ENCODE data around the gene LIN37. TPM values are rescaled to one million over a fixed set of nuclear protein-coding genes. Genes with fewer than 3 reads are reported as not detected.

The LIN37 gene
- total RNA-seq, 1 donor from 2014 or later: 9.0 TPM

DNA sequence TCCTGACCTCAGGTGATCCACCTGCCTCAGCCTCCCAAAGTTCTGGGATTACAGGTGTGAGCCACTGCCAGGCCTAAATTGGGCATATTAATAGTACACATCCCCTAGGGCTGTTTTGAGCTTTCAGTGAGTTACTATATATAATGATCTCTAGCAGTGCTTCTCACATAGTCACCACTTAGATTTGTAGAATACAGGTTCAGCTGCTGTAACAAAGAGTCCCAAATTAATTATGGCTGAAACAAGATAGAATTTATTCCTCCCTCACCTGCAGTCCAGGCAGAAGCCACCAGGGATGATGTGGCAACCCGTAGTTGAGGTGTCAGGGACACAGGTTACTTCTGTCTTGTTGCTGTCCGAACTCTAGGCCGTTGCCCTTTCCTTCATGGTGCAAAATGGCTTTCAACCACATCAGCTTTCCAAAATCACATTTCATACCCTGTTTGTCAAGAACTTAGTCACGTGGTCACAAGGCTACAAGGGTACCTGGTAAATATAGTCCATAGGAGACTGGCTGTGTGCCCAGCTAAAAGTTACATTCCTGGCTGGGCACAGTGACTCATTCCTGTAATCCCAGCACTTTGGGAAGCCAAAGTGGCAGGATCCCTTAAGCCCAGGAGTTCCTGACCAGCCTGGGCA, 12.5 kb downstream of the LIN37 start:
- no peak overlapping the region for H3K27ac Mint-ChIP-seq (ENCODE audit: unreplicated experiment)
- TF ChIP-seq, protein P1, sequence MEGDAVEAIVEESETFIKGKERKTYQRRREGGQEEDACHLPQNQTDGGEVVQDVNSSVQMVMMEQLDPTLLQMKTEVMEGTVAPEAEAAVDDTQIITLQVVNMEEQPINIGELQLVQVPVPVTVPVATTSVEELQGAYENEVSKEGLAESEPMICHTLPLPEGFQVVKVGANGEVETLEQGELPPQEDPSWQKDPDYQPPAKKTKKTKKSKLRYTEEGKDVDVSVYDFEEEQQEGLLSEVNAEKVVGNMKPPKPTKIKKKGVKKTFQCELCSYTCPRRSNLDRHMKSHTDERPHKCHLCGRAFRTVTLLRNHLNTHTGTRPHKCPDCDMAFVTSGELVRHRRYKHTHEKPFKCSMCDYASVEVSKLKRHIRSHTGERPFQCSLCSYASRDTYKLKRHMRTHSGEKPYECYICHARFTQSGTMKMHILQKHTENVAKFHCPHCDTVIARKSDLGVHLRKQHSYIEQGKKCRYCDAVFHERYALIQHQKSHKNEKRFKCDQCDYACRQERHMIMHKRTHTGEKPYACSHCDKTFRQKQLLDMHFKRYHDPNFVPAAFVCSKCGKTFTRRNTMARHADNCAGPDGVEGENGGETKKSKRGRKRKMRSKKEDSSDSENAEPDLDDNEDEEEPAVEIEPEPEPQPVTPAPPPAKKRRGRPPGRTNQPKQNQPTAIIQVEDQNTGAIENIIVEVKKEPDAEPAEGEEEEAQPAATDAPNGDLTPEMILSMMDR (IDR thresholded peaks at IDR 0.05; ENCODE audit: unreplicated experiment): no peak
- peaks cover 14% of the 10 kb centered on the region for H3K4me1 Mint-ChIP-seq (ENCODE audit: unreplicated experiment)
- H3K27me3 Mint-ChIP-seq (ENCODE audit: unreplicated experiment): peaks cover 19% of the 10 kb centered on the region
- H3K9me3 Mint-ChIP-seq (ENCODE audit: unreplicated experiment): no peaks in the 10 kb centered on the region
- H3K36me3 Mint-ChIP-seq (ENCODE audit: low read depth, unreplicated experiment): no peaks in the 10 kb centered on the region
- no peak overlapping the region for H3K4me3 Mint-ChIP-seq (ENCODE audit: unreplicated experiment)
- DNase-seq (ENCODE audit: low spot score): no peak

DNA sequence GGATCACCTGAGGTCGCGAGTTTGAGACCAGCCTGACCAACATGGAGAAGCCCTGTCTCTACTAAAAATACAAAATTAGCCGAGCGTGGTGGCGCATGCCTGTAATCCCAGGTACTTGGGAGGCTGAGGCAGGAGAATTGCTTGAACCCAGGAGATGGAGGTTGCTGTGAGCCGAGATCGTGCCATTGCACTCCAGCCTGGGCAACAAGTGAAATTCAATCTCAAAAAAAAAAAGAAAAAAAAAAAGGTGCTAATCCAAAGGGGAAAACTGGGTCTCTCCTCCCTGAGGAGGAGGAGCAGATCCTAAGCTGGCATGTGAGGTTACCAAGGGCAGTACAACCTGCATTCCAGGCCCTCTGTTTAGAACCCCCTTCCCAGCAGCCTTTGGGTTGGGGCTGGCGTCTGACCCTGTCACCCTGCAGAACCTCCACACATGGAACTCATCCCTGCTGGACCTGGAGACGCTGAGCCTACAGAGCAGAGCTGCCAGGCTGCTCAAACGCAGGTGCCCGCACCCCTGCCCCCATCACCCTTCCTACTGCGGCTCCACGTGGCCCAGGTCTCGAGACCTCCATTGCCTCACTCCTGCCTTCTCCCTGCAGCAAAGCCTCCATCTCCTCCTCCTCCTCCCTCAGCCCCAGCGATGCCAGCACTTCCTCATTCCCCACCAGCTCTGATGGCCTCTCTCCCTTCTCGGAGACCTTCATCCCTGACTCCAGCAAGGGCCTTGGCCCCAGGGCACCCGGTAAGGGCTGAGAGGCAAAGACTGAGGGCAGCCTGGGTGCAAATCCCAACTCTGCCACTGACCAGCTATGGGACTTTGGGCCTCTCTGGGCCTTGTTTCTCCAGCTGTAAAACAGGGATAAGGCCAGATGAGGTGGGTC, 16.3 kb downstream of the LIN37 start:
- H3K36me3 Mint-ChIP-seq (ENCODE audit: low read depth, unreplicated experiment): peaks cover 5% of the 10 kb centered on the region
- H3K4me1 Mint-ChIP-seq (ENCODE audit: unreplicated experiment): no peaks in the 10 kb centered on the region
- H3K9me3 Mint-ChIP-seq (ENCODE audit: unreplicated experiment): no peaks in the 10 kb centered on the region
- no peak overlapping the region for H3K4me3 Mint-ChIP-seq (ENCODE audit: unreplicated experiment)
- TF ChIP-seq, protein P1 (IDR thresholded peaks at IDR 0.05; ENCODE audit: unreplicated experiment): no peak
- DNase-seq (ENCODE audit: low spot score): no peak
- no peak overlapping the region for H3K27ac Mint-ChIP-seq (ENCODE audit: unreplicated experiment)
- peaks cover 5% of the 10 kb centered on the region for H3K27me3 Mint-ChIP-seq (ENCODE audit: unreplicated experiment)

DNA sequence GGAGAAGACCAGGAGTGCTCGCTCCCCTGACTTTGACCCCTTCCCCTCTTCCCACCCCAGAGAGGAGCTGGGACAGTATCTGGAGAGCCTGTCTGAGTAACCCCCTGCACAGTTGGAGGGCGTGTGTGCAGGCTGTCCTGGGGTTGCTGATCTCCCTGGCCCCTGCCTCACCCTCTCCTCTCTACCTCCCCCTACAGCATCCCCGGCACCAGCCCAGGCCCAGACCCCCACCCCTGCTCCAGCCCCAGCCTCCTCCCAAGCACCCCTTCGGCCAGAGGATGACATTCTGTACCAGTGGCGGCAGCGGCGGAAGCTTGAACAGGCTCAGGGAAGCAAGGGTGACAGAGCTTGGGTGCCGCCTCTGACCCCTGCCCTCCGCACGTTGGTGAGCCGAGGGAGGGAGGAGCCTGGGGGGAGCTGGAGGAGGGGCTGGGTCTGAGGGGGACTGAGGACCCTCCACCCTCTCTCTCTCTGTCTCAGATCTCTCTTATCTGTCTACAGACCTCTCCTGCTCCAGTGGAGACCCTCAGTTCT, 18.3 kb downstream of the LIN37 start:
- DNase-seq (ENCODE audit: low spot score): no peak
- peaks cover 7% of the 10 kb centered on the region for H3K27me3 Mint-ChIP-seq (ENCODE audit: unreplicated experiment)
- peaks cover 5% of the 10 kb centered on the region for H3K36me3 Mint-ChIP-seq (ENCODE audit: low read depth, unreplicated experiment)
- H3K4me1 Mint-ChIP-seq (ENCODE audit: unreplicated experiment): no peaks in the 10 kb centered on the region
- no peak overlapping the region for H3K27ac Mint-ChIP-seq (ENCODE audit: unreplicated experiment)
- TF ChIP-seq, protein P1 (IDR thresholded peaks at IDR 0.05; ENCODE audit: unreplicated experiment): no peak
- H3K4me3 Mint-ChIP-seq (ENCODE audit: unreplicated experiment): peak overlapping the region; percentile 31
- no peaks in the 10 kb centered on the region for H3K9me3 Mint-ChIP-seq (ENCODE audit: unreplicated experiment)

DNA sequence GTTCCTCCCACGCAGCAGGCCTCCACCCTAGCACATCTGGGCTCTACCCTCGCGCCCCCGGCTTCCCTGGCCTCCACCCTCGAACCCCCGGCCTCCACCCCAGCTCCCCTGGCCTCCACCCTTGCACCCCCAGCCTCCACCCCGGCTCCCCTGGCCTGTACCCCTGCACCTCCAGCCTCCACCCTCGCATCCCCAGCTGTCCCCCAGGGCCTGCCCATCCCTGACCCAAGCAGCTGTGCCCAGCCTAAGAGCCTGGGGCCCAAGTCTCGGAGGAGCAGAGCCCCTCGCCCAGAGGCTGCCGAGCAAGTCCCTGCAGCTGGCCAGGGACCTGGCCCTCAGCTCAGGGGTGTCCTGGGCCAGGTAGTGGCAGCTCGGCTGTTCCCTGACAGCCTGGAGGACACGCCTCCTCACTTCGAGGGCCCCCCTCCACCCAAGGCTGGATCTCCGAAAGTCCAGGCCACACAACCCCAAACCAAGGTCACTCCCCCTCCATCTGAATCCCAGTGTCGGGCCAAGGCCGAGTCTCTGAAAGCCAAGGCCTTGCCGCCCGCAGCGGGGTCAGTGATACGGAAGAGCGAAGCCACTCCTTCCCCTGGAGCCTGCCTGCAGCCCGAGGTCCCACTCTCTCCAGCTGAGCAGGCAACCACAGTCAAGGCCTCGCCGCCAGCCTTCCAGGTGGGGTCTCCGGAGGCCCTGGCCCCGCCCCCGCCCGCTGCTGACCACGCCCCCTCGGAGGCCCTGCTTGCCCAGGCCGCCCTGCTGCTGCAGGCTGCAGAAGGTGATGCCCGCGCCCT, 19.1 kb downstream of the LIN37 start:
- no peak overlapping the region for H3K4me3 Mint-ChIP-seq (ENCODE audit: unreplicated experiment)
- no peaks in the 10 kb centered on the region for H3K9me3 Mint-ChIP-seq (ENCODE audit: unreplicated experiment)
- peaks cover 5% of the 10 kb centered on the region for H3K36me3 Mint-ChIP-seq (ENCODE audit: low read depth, unreplicated experiment)
- DNase-seq (ENCODE audit: low spot score): peak; percentile 46
- H3K4me1 Mint-ChIP-seq (ENCODE audit: unreplicated experiment): no peaks in the 10 kb centered on the region
- TF ChIP-seq, protein P1 (IDR thresholded peaks at IDR 0.05; ENCODE audit: unreplicated experiment): no peak
- H3K27me3 Mint-ChIP-seq (ENCODE audit: unreplicated experiment): peaks cover 5% of the 10 kb centered on the region
- no peak overlapping the region for H3K27ac Mint-ChIP-seq (ENCODE audit: unreplicated experiment)
